ENCODE measurements around the gene NDRG4. TPM values are rescaled to one million over a fixed set of nuclear protein-coding genes. Genes with fewer than 3 reads are reported as not detected.

Gene NDRG4
- total RNA-seq, 1 experiment from 2014 or later = 4.8 TPM

GRCh38 chr16:58461056-58461455 is 38.9 kb upstream of the NDRG4 start:
- CTCF ChIA-PET = no interaction called here
- no peaks in the 10 kb centered on the region for H3K9me2 ChIP-seq (ENCODE audit: insufficient read depth)

GRCh38 chr16:58461640-58462039 is 38.3 kb upstream of the NDRG4 start:
- Histone ChIP-seq H3K9me2 (ENCODE audit: insufficient read depth) (no peaks in the 10 kb centered on the region), H3K27me3 (ENCODE audit: insufficient read depth, low read depth) (peaks cover 9% of the 10 kb centered on the region; the same call in 1 of the 2 replicates), H4K20me1 (ENCODE audit: insufficient read depth) (no peaks in the 10 kb centered on the region), H3K4me1 (replicated peaks; ENCODE audit: insufficient read depth) (peaks cover 42% of the 10 kb centered on the region), H3K79me2 (ENCODE audit: low read depth) (no peaks in the 10 kb centered on the region), H3K4me3 (no peak overlapping the region), H3K36me3 (ENCODE audit: low read depth) (no peaks in the 10 kb centered on the region), H3F3A (ENCODE audit: insufficient read depth, low read depth) (peaks cover 19% of the 10 kb centered on the region; the same call in 1 of the 2 replicates), H3K9me3 (ENCODE audit: insufficient read depth, low read depth) (no peaks in the 10 kb centered on the region), H2AFZ (no peak overlapping the region), H3K27ac (peak overlapping the region; percentile 5; the same call in 1 of the 2 replicates), H3K4me2 (peak overlapping the region; percentile 11; the same call in 1 of the 2 replicates)
- ChIA-PET CTCF (no interaction called here), POLR2A (ENCODE audit: unreplicated experiment) (no interaction called here)
- no TSS peak for BruUV-seq (replicated peaks)
- intact Hi-C loops (cut with micrococcal nuclease; ENCODE audit: unreplicated experiment) = no loop called here
- no peak for DNase-seq
- TF ChIP-seq EZH2 (IDR thresholded peaks at IDR 0.05; ENCODE audit: low read depth) = no peak
- TF ChIP-seq CTCF (conservative IDR thresholded peaks at IDR 0.05) = no peak

More at GRCh38 chr16:58461056-58461455, 38.9 kb upstream of the NDRG4 start:
- Histone ChIP-seq H4K20me1 (ENCODE audit: insufficient read depth) (no peaks in the 10 kb centered on the region), H3K27ac (peak overlapping the region; percentile 6; the same call in 1 of the 2 replicates), H2AFZ (no peak overlapping the region), H3K4me3 (no peak overlapping the region), H3K79me2 (ENCODE audit: low read depth) (no peaks in the 10 kb centered on the region), H3K27me3 (ENCODE audit: insufficient read depth, low read depth) (peaks cover 9% of the 10 kb centered on the region; the same call in 1 of the 2 replicates), H3K4me1 (replicated peaks; ENCODE audit: insufficient read depth) (peaks cover 48% of the 10 kb centered on the region), H3K4me2 (peak overlapping the region; percentile 11; the same call in 1 of the 2 replicates), H3K9me3 (ENCODE audit: insufficient read depth, low read depth) (no peaks in the 10 kb centered on the region), H3K36me3 (ENCODE audit: low read depth) (no peaks in the 10 kb centered on the region), H3F3A (ENCODE audit: insufficient read depth, low read depth) (peaks cover 25% of the 10 kb centered on the region)
- POLR2A ChIA-PET (ENCODE audit: unreplicated experiment) = no interaction called here
- BruUV-seq (replicated peaks) = no TSS peak
- no peak for DNase-seq
- intact Hi-C loops (cut with micrococcal nuclease; ENCODE audit: unreplicated experiment) = no loop called here
- TF ChIP-seq EZH2 (IDR thresholded peaks at IDR 0.05; ENCODE audit: low read depth) = no peak

GRCh38 chr16:58462089-58462488 is 37.9 kb upstream of the NDRG4 start:
- POLR2A ChIA-PET (ENCODE audit: unreplicated experiment) = interaction anchor here (0.7 kb wide), 1 partner anchor 75 kb away, joined by 6 read pairs; no protein-coding TSS in a partner anchor
- no TSS peak for BruUV-seq (replicated peaks)
- Histone ChIP-seq H3K4me1 (replicated peaks; ENCODE audit: insufficient read depth) (peaks cover 39% of the 10 kb centered on the region), H3K27me3 (ENCODE audit: insufficient read depth, low read depth) (peaks cover 9% of the 10 kb centered on the region; the same call in 1 of the 2 replicates), H3K9me3 (ENCODE audit: insufficient read depth, low read depth) (no peaks in the 10 kb centered on the region), H3K79me2 (ENCODE audit: low read depth) (no peaks in the 10 kb centered on the region), H3K9me2 (ENCODE audit: insufficient read depth) (no peaks in the 10 kb centered on the region), H4K20me1 (ENCODE audit: insufficient read depth) (no peaks in the 10 kb centered on the region), H3K36me3 (ENCODE audit: low read depth) (no peaks in the 10 kb centered on the region), H3K4me3 (no peak overlapping the region), H3F3A (ENCODE audit: insufficient read depth, low read depth) (peaks cover 14% of the 10 kb centered on the region; the same call in 1 of the 2 replicates), H2AFZ (no peak overlapping the region), H3K4me2 (no peak overlapping the region), H3K27ac (no peak overlapping the region)
- DNase-seq = no peak
- no peak for TF ChIP-seq CTCF (conservative IDR thresholded peaks at IDR 0.05)
- TF ChIP-seq EZH2 (IDR thresholded peaks at IDR 0.05; ENCODE audit: low read depth) = no peak
- intact Hi-C loops (cut with micrococcal nuclease; ENCODE audit: unreplicated experiment) = no loop called here
- CTCF ChIA-PET = no interaction called here
